ENCODE measurements around the gene TLE5. TPM values are rescaled to one million over a fixed set of nuclear protein-coding genes. Genes with fewer than 3 reads are reported as not detected.

TLE5 gene
- polyA plus RNA-seq, 1 donor from 2014 or later, result 153 TPM

Other genes starting within 250 kb of the TLE5 start
- 22.5 and 24.0 TPM in 2 replicates for gene ZNF554, start 242.6 kb downstream of the TLE5 start, polyA plus RNA-seq
- 6.5 and 8.6 TPM in 2 replicates for gene ZNF555, start 221.0 kb downstream of the TLE5 start, polyA plus RNA-seq
- gene ZNF556, start 195.2 kb downstream of the TLE5 start, polyA plus RNA-seq, result 0.14 and 0.28 TPM in 2 replicates
- gene ZNF57, start 161.6 kb downstream of the TLE5 start, polyA plus RNA-seq, result 3.0 and 5.8 TPM in 2 replicates
- 10.2 and 13.0 TPM in 2 replicates for gene ZNF77, start 117.5 kb downstream of the TLE5 start, polyA plus RNA-seq
- 4.0 and 5.7 TPM in 2 replicates for gene TLE6, start 84.9 kb downstream of the TLE5 start, polyA plus RNA-seq
- 7.0 and 9.6 TPM in 2 replicates for gene TLE2, start 33.2 kb downstream of the TLE5 start, polyA plus RNA-seq
- gene GNA11, start 31.9 kb upstream of the TLE5 start, polyA plus RNA-seq, result 28.3 and 30.4 TPM in 2 replicates
- gene GNA15, start 73.5 kb upstream of the TLE5 start, polyA plus RNA-seq, result not detected in 2 replicates
- not detected in 2 replicates for gene S1PR4, start 116.3 kb upstream of the TLE5 start, polyA plus RNA-seq
- gene NCLN, start 123.4 kb upstream of the TLE5 start, polyA plus RNA-seq, result 21.1 and 23.5 TPM in 2 replicates
- gene CELF5, start 162.2 kb upstream of the TLE5 start, polyA plus RNA-seq, result 130 and 147 TPM in 2 replicates